ENCODE measurements around the gene MT1M. TPM values are rescaled to one million over a fixed set of nuclear protein-coding genes. Genes with fewer than 3 reads are reported as not detected.
"Not testable (repeated sequence)": the region's sequence is repeated elsewhere in the genome, so short reads cannot be mapped to it uniquely, and the experiment has no call there.

Gene MT1M
- polyA plus RNA-seq, 2 of the 4 experiments (the other 2 are of a cell fraction): not detected

DNA sequence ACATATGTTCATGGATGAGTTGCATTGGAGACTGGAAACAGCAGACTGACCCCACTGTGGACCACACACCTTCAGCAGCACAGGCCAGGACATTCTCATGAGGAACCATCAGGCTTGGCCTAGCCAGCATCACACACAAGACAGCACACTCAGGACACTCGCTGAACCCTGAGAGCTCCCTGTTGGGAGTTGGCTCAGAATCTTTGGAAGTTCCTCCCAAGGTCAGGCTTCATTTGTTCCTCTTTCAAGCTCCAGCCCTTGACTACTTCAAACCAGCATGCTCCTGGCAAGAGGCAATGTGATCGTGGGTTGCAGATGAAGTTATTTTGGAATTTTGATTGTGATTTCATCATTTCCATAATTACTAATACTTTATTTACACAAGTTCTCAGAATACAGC, 39.2 kb downstream of the MT1M start:
- WGBS (ENCODE audit: missing lambda C conversion rate): 25% methylated on average over 2 of the region's 2 CpGs
- H3K4me3 ChIP-seq; H3K27ac ChIP-seq; DNase-seq (ENCODE audit: low read depth in 1 of 2, low spot score in 1 of 2); H3K9me3 ChIP-seq; ATAC-seq; H3K4me2 ChIP-seq; H3K4me1 ChIP-seq; POLR2A ChIA-PET: not testable (repeated sequence)
- CTCF ChIA-PET: interaction anchor here (0.7 to 4.9 kb wide), 3 partner anchors 14 to 122 kb away, joined by 3 to 51 read pairs (median 6); partner anchors contain the start of gene MT1F
- peak; percentile 46 for FAIRE-seq

DNA sequence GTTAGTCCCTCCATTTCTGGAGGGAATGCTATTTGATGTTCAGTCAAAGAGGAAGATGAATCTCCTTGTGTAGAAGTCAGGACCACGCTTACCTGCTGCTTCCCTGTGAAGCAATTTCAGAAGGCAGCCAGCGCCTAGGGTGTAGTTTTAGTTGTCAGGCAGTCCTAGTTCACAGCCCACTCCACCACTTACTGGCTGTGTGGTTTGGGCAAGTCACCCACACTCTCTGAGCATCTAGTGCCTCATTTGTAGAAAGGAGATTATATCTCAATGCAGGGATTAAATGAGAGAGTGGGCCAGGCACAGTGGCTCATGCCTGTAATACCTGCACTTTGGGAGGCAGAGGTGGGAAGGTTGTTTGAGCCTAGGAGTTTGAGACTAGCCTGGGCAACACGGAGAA, 39.7 kb downstream of the MT1M start:
- POLR2A ChIA-PET; H3K4me3 ChIP-seq; H3K4me1 ChIP-seq; H3K9me3 ChIP-seq; FAIRE-seq; ATAC-seq; H3K27ac ChIP-seq; DNase-seq (ENCODE audit: low read depth in 1 of 2, low spot score in 1 of 2); H3K4me2 ChIP-seq: not testable (repeated sequence)
- CTCF ChIA-PET: interaction anchor here (1.7 to 4.9 kb wide), 3 partner anchors 14 to 61 kb away, joined by 6 to 51 read pairs (median 7); partner anchors contain the start of gene MT1F
- 60% methylated on average over 3 of the region's 3 CpGs for WGBS (ENCODE audit: missing lambda C conversion rate)

DNA sequence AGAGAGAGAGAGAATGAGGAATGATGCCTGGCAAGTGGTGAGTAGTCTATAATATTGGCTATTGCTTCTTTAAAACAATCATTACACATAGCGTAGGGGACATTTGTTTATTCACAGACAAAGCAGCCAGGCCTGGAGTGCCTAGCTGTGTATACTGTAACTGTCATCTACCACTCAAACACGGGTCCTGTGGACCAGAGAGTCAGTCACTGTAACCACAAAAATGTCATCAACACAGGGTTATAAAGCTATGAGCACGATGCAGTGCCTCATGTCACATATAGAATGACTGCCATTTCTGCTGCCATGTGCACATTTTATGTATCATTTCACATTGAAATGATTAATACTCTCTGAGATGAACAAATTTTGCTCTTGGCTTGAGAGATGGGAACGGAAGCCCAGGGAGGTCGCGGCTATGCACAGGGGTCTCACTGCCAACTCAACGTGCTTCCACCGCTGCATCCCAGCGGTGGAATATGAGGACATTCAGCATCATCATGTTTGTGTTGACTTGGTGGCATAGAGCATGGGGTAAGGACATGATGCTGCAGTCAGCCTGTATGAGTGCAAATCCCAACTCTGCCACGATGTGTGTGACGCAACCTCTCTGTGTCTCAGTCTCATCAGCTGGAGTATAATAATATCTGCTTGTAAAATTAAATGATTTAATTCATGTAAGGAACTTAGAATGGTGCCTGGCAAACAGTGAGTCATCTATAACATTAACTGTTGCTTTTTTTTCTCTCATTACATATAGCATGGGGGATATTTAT, 40.5 kb downstream of the MT1M start:
- H3K9me3 ChIP-seq: no peaks in the 10 kb centered on the region
- no peaks in the 10 kb centered on the region for H3K4me1 ChIP-seq
- ATAC-seq (no peak), DNase-seq (ENCODE audit: low read depth in 1 of 2, low spot score in 1 of 2) (no peak), FAIRE-seq (no peak)
- no peak overlapping the region for H3K4me3 ChIP-seq
- H3K27ac ChIP-seq: no peak overlapping the region
- TF ChIP-seq ZNF302 (CRISPR knock-in tag; IDR thresholded peaks at IDR 0.05) (no peak), CEBPB (IDR thresholded peaks at IDR 0.05) (0 out of 4 replicates have a peak, but pooled peaks of 1 of the 2 experiments have one; percentile 25)
- ChIA-PET POLR2A (no interaction called here), CTCF (interaction anchor here (0.8 to 4.9 kb wide), 16 partner anchors 10 to 239 kb away, joined by 3 to 51 read pairs (median 6); partner anchors contain the start of genes MT1F, MT1X and MT2A)
- 76% methylated on average over 11 of the region's 11 CpGs for WGBS (ENCODE audit: missing lambda C conversion rate)
- no peak overlapping the region for H3K4me2 ChIP-seq

DNA sequence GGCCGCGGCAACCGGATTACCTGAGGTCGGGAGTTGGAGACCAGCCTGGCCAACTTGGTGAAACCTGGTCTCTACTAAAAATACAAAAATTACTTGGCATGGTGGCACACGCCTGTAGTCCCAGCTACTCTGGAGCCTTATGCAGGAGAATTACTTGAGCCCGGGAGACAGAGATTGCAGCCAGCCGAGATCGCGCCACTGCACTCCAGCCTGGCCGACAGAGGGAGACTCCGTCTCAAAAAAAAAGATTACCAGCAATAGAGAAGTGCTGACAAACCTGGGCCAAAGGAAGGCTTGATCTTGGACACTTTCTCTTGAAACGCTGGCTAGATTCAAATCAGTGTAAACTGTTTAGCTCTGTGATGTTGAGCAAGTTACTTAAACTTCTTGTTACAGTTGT, 41.5 kb downstream of the MT1M start:
- H3K9me3 ChIP-seq: no peaks in the 10 kb centered on the region
- DNase-seq (ENCODE audit: low read depth in 1 of 2, low spot score in 1 of 2) (peak in 1 of 2 experiments; percentile 54), FAIRE-seq (no peak), ATAC-seq (peak; percentile 73 to 89; a peak in 5 of 6 replicates)
- ChIA-PET POLR2A (no interaction called here), CTCF (interaction anchor here (0.7 to 4.9 kb wide), 22 partner anchors 9 to 270 kb away, joined by 3 to 51 read pairs (median 4); partner anchors contain the start of genes MT1E, MT1X and MT2A)
- no peak overlapping the region for H3K4me3 ChIP-seq
- no peak overlapping the region for H3K4me2 ChIP-seq
- no peak overlapping the region for H3K27ac ChIP-seq
- TF ChIP-seq NPAS2 (CRISPR knock-in tag; IDR thresholded peaks at IDR 0.05; ENCODE audit: borderline replicate concordance): no peak
- peak; percentile 79 for TF ChIP-seq SMC3 (IDR thresholded peaks at IDR 0.05)
- TF ChIP-seq, protein P1, sequence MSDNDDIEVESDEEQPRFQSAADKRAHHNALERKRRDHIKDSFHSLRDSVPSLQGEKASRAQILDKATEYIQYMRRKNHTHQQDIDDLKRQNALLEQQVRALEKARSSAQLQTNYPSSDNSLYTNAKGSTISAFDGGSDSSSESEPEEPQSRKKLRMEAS (IDR thresholded peaks at IDR 0.05): no peak
- TF ChIP-seq TFCP2L1 (CRISPR knock-in tag; IDR thresholded peaks at IDR 0.05): no peak
- no peak for TF ChIP-seq BHLHE40 (IDR thresholded peaks at IDR 0.05; ENCODE audit: low read depth, low read length)
- TF ChIP-seq ZC3H11A (IDR thresholded peaks at IDR 0.05): no peak
- TF ChIP-seq ZNF302 (CRISPR knock-in tag; IDR thresholded peaks at IDR 0.05): no peak
- TF ChIP-seq, protein P2, sequence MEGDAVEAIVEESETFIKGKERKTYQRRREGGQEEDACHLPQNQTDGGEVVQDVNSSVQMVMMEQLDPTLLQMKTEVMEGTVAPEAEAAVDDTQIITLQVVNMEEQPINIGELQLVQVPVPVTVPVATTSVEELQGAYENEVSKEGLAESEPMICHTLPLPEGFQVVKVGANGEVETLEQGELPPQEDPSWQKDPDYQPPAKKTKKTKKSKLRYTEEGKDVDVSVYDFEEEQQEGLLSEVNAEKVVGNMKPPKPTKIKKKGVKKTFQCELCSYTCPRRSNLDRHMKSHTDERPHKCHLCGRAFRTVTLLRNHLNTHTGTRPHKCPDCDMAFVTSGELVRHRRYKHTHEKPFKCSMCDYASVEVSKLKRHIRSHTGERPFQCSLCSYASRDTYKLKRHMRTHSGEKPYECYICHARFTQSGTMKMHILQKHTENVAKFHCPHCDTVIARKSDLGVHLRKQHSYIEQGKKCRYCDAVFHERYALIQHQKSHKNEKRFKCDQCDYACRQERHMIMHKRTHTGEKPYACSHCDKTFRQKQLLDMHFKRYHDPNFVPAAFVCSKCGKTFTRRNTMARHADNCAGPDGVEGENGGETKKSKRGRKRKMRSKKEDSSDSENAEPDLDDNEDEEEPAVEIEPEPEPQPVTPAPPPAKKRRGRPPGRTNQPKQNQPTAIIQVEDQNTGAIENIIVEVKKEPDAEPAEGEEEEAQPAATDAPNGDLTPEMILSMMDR (IDR thresholded peaks at IDR 0.05): peak; percentile 53
- TF ChIP-seq RAD21 (conservative IDR thresholded peaks at IDR 0.05 in 1 of 2, IDR thresholded peaks at IDR 0.05 in 1 of 2): peak; percentile 70 to 77
- no peak for TF ChIP-seq CBX8 (IDR thresholded peaks at IDR 0.05)
- TF ChIP-seq, protein P3, sequence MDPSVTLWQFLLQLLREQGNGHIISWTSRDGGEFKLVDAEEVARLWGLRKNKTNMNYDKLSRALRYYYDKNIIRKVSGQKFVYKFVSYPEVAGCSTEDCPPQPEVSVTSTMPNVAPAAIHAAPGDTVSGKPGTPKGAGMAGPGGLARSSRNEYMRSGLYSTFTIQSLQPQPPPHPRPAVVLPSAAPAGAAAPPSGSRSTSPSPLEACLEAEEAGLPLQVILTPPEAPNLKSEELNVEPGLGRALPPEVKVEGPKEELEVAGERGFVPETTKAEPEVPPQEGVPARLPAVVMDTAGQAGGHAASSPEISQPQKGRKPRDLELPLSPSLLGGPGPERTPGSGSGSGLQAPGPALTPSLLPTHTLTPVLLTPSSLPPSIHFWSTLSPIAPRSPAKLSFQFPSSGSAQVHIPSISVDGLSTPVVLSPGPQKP (IDR thresholded peaks at IDR 0.05; ENCODE audit: low read depth, low read length): no peak
- TF ChIP-seq GATA3 (IDR thresholded peaks at IDR 0.05; ENCODE audit: borderline replicate concordance): no peak
- TF ChIP-seq, protein P4, sequence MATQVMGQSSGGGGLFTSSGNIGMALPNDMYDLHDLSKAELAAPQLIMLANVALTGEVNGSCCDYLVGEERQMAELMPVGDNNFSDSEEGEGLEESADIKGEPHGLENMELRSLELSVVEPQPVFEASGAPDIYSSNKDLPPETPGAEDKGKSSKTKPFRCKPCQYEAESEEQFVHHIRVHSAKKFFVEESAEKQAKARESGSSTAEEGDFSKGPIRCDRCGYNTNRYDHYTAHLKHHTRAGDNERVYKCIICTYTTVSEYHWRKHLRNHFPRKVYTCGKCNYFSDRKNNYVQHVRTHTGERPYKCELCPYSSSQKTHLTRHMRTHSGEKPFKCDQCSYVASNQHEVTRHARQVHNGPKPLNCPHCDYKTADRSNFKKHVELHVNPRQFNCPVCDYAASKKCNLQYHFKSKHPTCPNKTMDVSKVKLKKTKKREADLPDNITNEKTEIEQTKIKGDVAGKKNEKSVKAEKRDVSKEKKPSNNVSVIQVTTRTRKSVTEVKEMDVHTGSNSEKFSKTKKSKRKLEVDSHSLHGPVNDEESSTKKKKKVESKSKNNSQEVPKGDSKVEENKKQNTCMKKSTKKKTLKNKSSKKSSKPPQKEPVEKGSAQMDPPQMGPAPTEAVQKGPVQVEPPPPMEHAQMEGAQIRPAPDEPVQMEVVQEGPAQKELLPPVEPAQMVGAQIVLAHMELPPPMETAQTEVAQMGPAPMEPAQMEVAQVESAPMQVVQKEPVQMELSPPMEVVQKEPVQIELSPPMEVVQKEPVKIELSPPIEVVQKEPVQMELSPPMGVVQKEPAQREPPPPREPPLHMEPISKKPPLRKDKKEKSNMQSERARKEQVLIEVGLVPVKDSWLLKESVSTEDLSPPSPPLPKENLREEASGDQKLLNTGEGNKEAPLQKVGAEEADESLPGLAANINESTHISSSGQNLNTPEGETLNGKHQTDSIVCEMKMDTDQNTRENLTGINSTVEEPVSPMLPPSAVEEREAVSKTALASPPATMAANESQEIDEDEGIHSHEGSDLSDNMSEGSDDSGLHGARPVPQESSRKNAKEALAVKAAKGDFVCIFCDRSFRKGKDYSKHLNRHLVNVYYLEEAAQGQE (IDR thresholded peaks at IDR 0.05): no peak
- no peaks in the 10 kb centered on the region for H3K4me1 ChIP-seq
- WGBS (ENCODE audit: missing lambda C conversion rate): 49% methylated on average over 12 of the region's 12 CpGs

DNA sequence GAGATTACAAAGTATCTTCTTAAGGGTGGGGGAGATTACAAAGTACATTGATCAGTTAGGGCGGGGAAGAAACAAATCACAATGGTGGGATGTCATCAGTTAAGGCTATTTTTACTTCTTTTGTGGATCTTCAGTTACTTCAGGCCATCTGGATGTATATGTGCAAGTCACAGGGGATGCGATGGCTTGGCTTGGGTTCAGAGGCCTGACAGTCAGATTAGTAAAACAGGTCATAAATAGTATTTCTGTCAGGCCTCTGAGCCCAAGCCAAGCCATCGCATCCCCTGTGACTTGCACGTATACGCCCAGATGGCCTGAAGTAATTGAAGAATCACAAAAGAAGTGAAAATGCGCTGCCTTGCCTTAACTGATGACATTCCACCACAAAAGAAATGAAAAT, 42.1 kb downstream of the MT1M start:
- H3K9me3 ChIP-seq; H3K4me3 ChIP-seq; H3K27ac ChIP-seq; POLR2A ChIA-PET; DNase-seq (ENCODE audit: low read depth in 1 of 2, low spot score in 1 of 2); H3K4me2 ChIP-seq; H3K4me1 ChIP-seq; FAIRE-seq; ATAC-seq: not testable (repeated sequence)
- CTCF ChIA-PET: interaction anchor here (0.7 to 4.9 kb wide), 16 partner anchors 9 to 269 kb away, joined by 3 to 51 read pairs (median 4); partner anchors contain the start of genes MT1E and MT1X
- WGBS (ENCODE audit: missing lambda C conversion rate): 76% methylated on average over 6 of the region's 6 CpGs
